GM21360 (cell line): Measurements from ENCODE around the gene DIP2C.
A peak's percentile ranks its signal among the peaks of the same experiment; 100 is the strongest.
"Not testable (repeated sequence)": the region's sequence is repeated elsewhere in the genome, so short reads cannot be mapped to it uniquely, and the experiment has no call there.

ENCODE experiments used
- ATAC-seq: cut with Tn5 transposase; IDR thresholded peaks from one replicate; pipeline ENCODE4 v1.9.1; 2021; ENCODE audit warnings: mild to moderate bottlenecking, moderate library complexity; ENCODE audit not compliant: unreplicated experiment

DIP2C gene

GRCh38 chr10:488933-489215 lies 200.6 kb downstream of the DIP2C start:
- ATAC-seq: no peak

GRCh38 chr10:488081-488932 lies 201.2 kb downstream of the DIP2C start:
- ATAC-seq: no peak

GRCh38 chr10:486666-487322 lies 202.7 kb downstream of the DIP2C start:
- no peak for ATAC-seq

- ATAC-seq: no peak
Observed at GRCh38 chr10:486206-486605, 203.3 kb downstream of the DIP2C start.

GRCh38 chr10:485776-486175 lies 203.7 kb downstream of the DIP2C start:
- no peak for ATAC-seq

GRCh38 chr10:484925-485661 lies 204.4 kb downstream of the DIP2C start:
- peak; percentile 58 for ATAC-seq

GRCh38 chr10:484441-484924 lies 205.0 kb downstream of the DIP2C start:
- ATAC-seq: peak; percentile 64

GRCh38 chr10:483261-483660 lies 206.2 kb downstream of the DIP2C start:
- no peak for ATAC-seq

- ATAC-seq: no peak
Observed at GRCh38 chr10:482848-483247, 206.6 kb downstream of the DIP2C start.

- no peak for ATAC-seq
Observed at GRCh38 chr10:482051-482501, 207.4 kb downstream of the DIP2C start.

GRCh38 chr10:481628-482027 lies 207.8 kb downstream of the DIP2C start:
- ATAC-seq: no peak

- no peak for ATAC-seq
Observed at GRCh38 chr10:480928-481552, 208.4 kb downstream of the DIP2C start.

GRCh38 chr10:480498-480927 lies 209.0 kb downstream of the DIP2C start:
- no peak for ATAC-seq

GRCh38 chr10:479706-480497 lies 209.6 kb downstream of the DIP2C start:
- ATAC-seq: not testable (repeated sequence)

GRCh38 chr10:478471-479245 lies 210.8 kb downstream of the DIP2C start:
- no peak for ATAC-seq

GRCh38 chr10:477620-478019 lies 211.8 kb downstream of the DIP2C start:
- ATAC-seq: no peak

- ATAC-seq: no peak
Observed at GRCh38 chr10:476455-476780, 213.1 kb downstream of the DIP2C start.

- no peak for ATAC-seq
Observed at GRCh38 chr10:475709-476454, 213.6 kb downstream of the DIP2C start.

GRCh38 chr10:474946-475345 lies 214.5 kb downstream of the DIP2C start:
- no peak for ATAC-seq
